Measurements from ENCODE around the gene UBXN6. TPM values are rescaled to one million over a fixed set of nuclear protein-coding genes. Genes with fewer than 3 reads are reported as not detected.
A peak's percentile ranks its signal among the peaks of the same experiment; 100 is the strongest.

Gene UBXN6
- total and polyA plus RNA-seq, 4 experiments from 2014 or later = 4.1 to 63.5 (median 33.8) TPM

DNA sequence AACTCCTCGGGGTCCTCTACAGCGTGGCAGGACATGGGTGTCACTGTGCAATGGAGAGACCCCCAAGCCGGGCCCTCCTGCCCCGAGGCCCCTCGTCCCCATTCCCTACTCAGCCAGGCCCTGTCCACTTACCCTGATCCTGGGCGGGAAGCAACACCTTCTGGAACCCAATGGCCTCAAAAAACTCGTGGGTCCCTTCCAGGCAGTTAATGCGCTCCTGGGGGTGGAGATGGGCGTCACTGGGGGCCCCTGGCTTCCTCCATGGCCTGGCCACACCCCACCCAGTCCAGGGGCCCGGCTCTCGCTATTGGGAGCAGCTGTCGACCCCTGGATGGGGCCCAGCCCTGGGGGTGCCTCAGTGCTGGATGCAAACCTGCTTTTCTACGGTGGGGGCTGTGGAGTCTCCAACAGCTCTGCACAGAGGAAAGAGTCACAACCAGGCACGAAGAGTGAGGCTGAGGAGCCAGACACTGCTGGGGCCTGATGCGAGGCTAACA, 10.8 kb downstream of the UBXN6 start:
- peaks cover 40% of the 10 kb centered on the region for H3K36me3 ChIP-seq (ENCODE audit: insufficient read depth, low read length)
- Mint-ChIP-seq H3K4me3 (no peak overlapping the region), H3K4me1 (peaks cover 0 to 8% (median 5%) of the 10 kb centered on the region in 4 donors), H3K27ac (no peak overlapping the region), H3K27me3 (no peaks in the 10 kb centered on the region), H3K9me3 (no peaks in the 10 kb centered on the region), H3K36me3 (peaks cover 11 to 41% of the 10 kb centered on the region in 2 donors)
- CTCF ChIA-PET (ENCODE audit: partially characterized antibody) = no interaction called here
- no peak overlapping the region for H3K4me3 ChIP-seq (ENCODE audit: low read length in 2 of 2)
- H3K27ac ChIP-seq (ENCODE audit: low read depth, low read length) = no peak overlapping the region
- POLR2A ChIA-PET (ENCODE audit: partially characterized antibody) = no interaction called here
- no peaks in the 10 kb centered on the region for H3K27me3 ChIP-seq (ENCODE audit: insufficient read depth, low read length)
- intact Hi-C loops (cut with micrococcal nuclease) = no loop called here
- H3K9me3 ChIP-seq (ENCODE audit: control insufficient read depth in 1 of 2, low read length in 2 of 2) = no peaks in the 10 kb centered on the region
- no peak for DNase-seq
- H3K4me1 ChIP-seq (ENCODE audit: insufficient read depth, low read length) = no peaks in the 10 kb centered on the region

DNA sequence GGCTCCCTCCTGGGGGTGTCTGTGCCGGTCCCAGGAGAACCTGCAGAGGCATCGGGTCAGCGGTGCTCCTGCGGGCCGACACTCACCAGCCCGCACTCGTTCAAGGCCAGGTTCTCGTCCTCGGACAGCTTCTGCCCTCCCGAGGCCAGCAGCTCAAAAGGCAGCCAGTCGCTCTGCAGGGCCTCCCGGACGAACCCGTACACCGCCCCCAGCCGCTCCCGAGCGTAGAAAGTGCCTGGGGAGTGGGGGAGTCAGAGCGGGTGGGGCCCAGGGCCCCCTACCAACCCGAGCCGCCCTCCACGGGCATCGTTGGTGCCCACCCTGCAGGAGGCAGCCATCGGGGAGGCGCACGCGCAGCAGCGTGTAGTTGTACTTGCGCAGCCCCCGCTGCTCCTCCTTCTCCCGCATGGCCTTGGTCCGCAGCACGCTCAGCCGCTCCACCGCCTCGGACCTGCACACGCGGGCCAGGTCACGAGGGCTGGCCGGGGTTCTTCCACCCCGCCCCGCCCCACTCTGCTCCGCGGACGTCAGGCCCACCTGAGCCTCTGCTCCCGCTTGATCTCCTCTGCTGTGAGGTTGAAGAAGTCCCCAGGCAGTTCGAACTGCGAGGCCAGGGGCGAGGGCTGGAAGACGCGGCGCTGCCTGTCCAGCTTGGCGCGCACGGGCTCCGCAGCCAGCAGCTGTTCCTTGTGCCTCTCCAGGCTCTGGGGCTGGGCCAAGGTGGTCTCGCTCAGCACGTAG, 11.5 kb downstream of the UBXN6 start:
- intact Hi-C loops (cut with micrococcal nuclease) = no loop called here
- no peak for DNase-seq
- Histone ChIP-seq H3K4me1 (ENCODE audit: insufficient read depth, low read length) (no peaks in the 10 kb centered on the region), H3K27me3 (ENCODE audit: insufficient read depth, low read length) (no peaks in the 10 kb centered on the region), H3K4me3 (ENCODE audit: low read length in 2 of 2) (no peak overlapping the region), H3K27ac (ENCODE audit: low read depth, low read length) (no peak overlapping the region), H3K9me3 (ENCODE audit: control insufficient read depth in 1 of 2, low read length in 2 of 2) (no peaks in the 10 kb centered on the region), H3K36me3 (ENCODE audit: insufficient read depth, low read length) (peaks cover 36% of the 10 kb centered on the region)
- CTCF ChIA-PET (ENCODE audit: partially characterized antibody) = no interaction called here
- H3K27ac Mint-ChIP-seq = no peak overlapping the region
- peaks cover 11 to 37% of the 10 kb centered on the region in 2 donors for H3K36me3 Mint-ChIP-seq
- H3K4me1 Mint-ChIP-seq = peaks cover 0 to 8% (median 5%) of the 10 kb centered on the region in 4 donors
- H3K4me3 Mint-ChIP-seq = no peak overlapping the region
- no peaks in the 10 kb centered on the region for H3K27me3 Mint-ChIP-seq
- H3K9me3 Mint-ChIP-seq = no peaks in the 10 kb centered on the region
- POLR2A ChIA-PET (ENCODE audit: partially characterized antibody) = no interaction called here

DNA sequence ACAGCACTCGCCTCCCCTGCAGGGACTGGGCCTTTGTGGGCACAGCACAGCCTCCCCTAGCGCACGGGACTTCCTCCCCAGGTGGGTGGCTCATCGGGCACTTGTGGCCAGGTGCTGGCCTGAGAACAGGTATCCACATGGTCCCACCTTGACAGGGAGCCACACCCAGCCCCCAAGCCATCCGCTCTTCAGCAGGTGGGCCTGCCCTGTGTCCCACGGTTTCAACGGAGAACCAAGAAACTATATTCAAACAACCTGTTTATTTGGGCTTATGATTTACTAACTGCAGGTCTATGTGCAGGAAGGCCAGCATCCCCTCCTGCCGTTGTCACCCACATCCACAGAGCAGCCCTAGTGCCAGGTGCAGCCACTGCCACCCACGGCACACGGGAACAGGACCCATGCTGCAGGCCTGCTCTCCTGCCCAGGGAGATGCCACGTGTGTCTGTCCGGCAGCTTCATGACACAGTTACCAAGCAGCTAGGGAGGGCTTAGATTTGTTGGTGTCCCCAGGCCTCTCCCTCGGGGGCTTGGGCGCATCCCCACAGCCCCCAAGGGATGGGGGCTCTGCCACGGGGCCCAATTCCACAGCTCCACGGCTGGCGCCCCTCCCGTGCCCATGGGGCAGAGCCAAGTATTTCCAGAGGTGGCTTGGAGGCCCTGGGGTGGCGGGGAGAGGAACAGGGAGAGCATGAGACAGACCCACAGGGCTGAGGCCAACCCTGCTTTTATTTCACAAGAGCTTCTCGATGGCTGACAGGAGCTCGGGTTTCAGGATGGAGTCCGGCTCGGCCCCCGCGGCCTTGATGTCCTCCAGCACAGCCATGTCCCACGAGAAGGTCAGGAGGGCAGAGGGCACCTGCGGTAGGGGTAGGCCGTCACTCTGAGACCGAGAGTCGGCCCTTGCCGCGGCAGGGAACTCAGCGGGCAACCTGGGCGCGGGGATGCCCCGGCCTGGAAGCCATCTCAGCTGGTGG, 12.5 kb downstream of the UBXN6 start:
- CTCF ChIA-PET (ENCODE audit: partially characterized antibody) = no interaction called here
- Histone ChIP-seq H3K4me1 (ENCODE audit: insufficient read depth, low read length) (no peaks in the 10 kb centered on the region), H3K4me3 (ENCODE audit: low read length in 2 of 2) (no peak overlapping the region), H3K9me3 (ENCODE audit: control insufficient read depth in 1 of 2, low read length in 2 of 2) (no peaks in the 10 kb centered on the region), H3K36me3 (ENCODE audit: insufficient read depth, low read length) (peaks cover 34% of the 10 kb centered on the region), H3K27ac (ENCODE audit: low read depth, low read length) (no peak overlapping the region), H3K27me3 (ENCODE audit: insufficient read depth, low read length) (no peaks in the 10 kb centered on the region)
- intact Hi-C loops (cut with micrococcal nuclease) = no loop called here
- Mint-ChIP-seq H3K9me3 (no peaks in the 10 kb centered on the region), H3K36me3 (peaks cover 4 to 29% of the 10 kb centered on the region in 2 donors), H3K4me1 (peaks cover 0 to 8% (median 5%) of the 10 kb centered on the region in 4 donors), H3K27ac (peak overlapping the region in 4 of 7 donors; percentile 22 to 66 (median 40)), H3K27me3 (no peaks in the 10 kb centered on the region), H3K4me3 (no peak overlapping the region)
- POLR2A ChIA-PET (ENCODE audit: partially characterized antibody) = no interaction called here
- no peak for DNase-seq

DNA sequence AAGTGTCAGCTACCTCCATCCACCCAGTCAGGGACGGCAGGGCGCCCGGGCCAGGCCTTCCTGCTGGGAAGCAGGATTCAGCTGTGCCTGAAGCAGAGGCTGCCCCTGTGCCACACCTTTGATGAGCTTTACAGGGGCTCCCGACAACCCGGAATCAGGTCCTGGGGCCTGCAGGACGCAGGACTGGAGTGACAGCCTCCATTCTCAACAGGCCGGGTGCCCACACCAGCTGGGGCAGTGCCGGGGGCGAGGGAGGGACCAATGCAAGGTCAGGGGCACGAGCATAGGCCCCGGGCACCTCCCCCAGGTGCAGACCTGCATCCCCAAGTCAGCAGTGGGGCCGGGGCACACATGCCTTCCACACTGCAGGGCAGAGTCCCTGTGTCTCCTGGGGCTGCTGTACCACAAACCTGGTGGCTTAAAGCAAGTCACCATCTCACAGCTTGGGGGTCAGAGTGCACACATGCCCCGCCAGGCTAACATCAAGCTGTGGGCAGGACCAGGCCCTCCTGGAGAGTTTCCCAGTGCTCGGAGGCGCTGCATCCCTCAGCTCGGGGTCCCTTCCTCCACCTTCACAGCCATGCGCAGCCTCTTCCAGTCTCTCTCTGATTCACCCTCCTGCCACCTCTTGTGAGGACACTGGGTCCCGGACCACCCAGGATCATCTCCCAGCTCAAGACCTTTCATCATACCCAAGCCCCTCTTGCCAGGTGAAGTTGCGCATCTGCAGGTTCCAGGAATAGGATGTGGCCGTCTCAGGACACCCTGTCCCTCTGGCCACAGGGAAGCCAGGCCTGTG, 13.4 kb downstream of the UBXN6 start:
- CTCF ChIA-PET (ENCODE audit: partially characterized antibody) = no interaction called here
- POLR2A ChIA-PET (ENCODE audit: partially characterized antibody) = interaction anchor here (0.9 kb wide), 1 partner anchor 12 kb away, joined by 4 read pairs; no protein-coding TSS in a partner anchor

DNA sequence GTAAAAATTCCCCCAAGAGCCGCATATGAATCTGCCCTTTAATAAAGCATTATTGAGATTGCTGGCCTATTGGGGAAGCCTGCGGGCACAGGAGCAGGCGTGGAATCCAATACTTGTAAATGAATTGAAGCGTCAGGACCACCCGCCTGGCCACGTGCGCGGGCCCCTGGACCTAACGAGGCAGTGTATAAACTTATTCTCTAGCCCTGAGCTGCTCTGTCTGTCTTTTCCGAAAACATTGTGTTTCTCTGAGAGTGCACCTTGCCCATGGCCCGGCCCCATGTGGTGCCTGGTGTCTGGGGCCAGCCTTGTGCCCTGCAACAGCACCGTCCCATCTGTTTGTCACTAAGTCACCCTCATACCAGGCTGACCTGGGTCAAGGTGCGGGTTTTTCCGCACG, 14.4 kb downstream of the UBXN6 start:
- Mint-ChIP-seq H3K4me1 (peaks cover 0 to 8% (median 5%) of the 10 kb centered on the region in 4 donors), H3K27me3 (no peaks in the 10 kb centered on the region), H3K4me3 (no peak overlapping the region), H3K36me3 (peaks cover 0 to 24% of the 10 kb centered on the region in 2 donors), H3K9me3 (no peaks in the 10 kb centered on the region), H3K27ac (no peak overlapping the region)
- H3K27me3 ChIP-seq (ENCODE audit: insufficient read depth, low read length) = no peaks in the 10 kb centered on the region
- intact Hi-C loops (cut with micrococcal nuclease) = no loop called here
- no peaks in the 10 kb centered on the region for H3K9me3 ChIP-seq (ENCODE audit: control insufficient read depth in 1 of 2, low read length in 2 of 2)
- ChIA-PET POLR2A (ENCODE audit: partially characterized antibody) (no interaction called here), CTCF (ENCODE audit: partially characterized antibody) (no interaction called here)
- peaks cover 17% of the 10 kb centered on the region for H3K36me3 ChIP-seq (ENCODE audit: insufficient read depth, low read length)
- no peak for DNase-seq
- no peak overlapping the region for H3K27ac ChIP-seq (ENCODE audit: low read depth, low read length)
- H3K4me3 ChIP-seq (ENCODE audit: low read length in 2 of 2) = no peak overlapping the region
- H3K4me1 ChIP-seq (ENCODE audit: insufficient read depth, low read length) = no peaks in the 10 kb centered on the region

More for the DNA sequence above, 13.4 kb downstream of the UBXN6 start:
- Histone ChIP-seq H3K27ac (ENCODE audit: low read depth, low read length) (no peak overlapping the region), H3K4me3 (ENCODE audit: low read length in 2 of 2) (no peak overlapping the region), H3K4me1 (ENCODE audit: insufficient read depth, low read length) (no peaks in the 10 kb centered on the region), H3K36me3 (ENCODE audit: insufficient read depth, low read length) (peaks cover 26% of the 10 kb centered on the region), H3K9me3 (ENCODE audit: control insufficient read depth in 1 of 2, low read length in 2 of 2) (no peaks in the 10 kb centered on the region), H3K27me3 (ENCODE audit: insufficient read depth, low read length) (no peaks in the 10 kb centered on the region)
- Mint-ChIP-seq H3K27me3 (no peaks in the 10 kb centered on the region), H3K4me3 (no peak overlapping the region), H3K27ac (peak overlapping the region in 1 of 7 donors; percentile 57), H3K4me1 (peaks cover 0 to 8% (median 5%) of the 10 kb centered on the region in 4 donors), H3K36me3 (peaks cover 0 to 29% of the 10 kb centered on the region in 2 donors), H3K9me3 (no peaks in the 10 kb centered on the region)
- intact Hi-C loops (cut with micrococcal nuclease) = no loop called here
- no peak for DNase-seq

DNA sequence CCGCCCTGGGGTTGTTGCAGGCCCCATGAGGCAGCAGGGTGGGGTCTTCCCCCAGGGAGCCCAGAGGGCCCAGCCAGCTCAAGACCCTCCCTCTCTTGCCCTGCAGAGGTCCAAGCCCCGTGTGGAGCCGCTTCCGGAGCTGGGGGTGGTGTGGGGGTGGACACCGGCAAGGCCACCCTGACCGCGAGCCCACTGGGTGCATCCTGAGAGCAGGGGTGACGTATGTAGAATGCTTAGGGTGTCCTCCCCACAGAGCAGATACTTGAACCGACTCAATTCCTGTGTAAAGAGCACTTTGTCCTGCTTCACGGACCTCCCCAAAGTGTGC, 14.8 kb downstream of the UBXN6 start:
- Histone ChIP-seq H3K9me3 (ENCODE audit: control insufficient read depth in 1 of 2, low read length in 2 of 2) (no peaks in the 10 kb centered on the region), H3K4me1 (ENCODE audit: insufficient read depth, low read length) (no peaks in the 10 kb centered on the region), H3K4me3 (ENCODE audit: low read length in 2 of 2) (no peak overlapping the region), H3K27me3 (ENCODE audit: insufficient read depth, low read length) (no peaks in the 10 kb centered on the region), H3K36me3 (ENCODE audit: insufficient read depth, low read length) (peaks cover 13% of the 10 kb centered on the region), H3K27ac (ENCODE audit: low read depth, low read length) (no peak overlapping the region)
- Mint-ChIP-seq H3K27me3 (no peaks in the 10 kb centered on the region), H3K36me3 (peaks cover 0 to 23% of the 10 kb centered on the region in 2 donors), H3K9me3 (no peaks in the 10 kb centered on the region), H3K27ac (peak overlapping the region in 1 of 7 donors; percentile 79), H3K4me1 (peaks cover 0 to 8% (median 5%) of the 10 kb centered on the region in 4 donors), H3K4me3 (no peak overlapping the region)
- ChIA-PET CTCF (ENCODE audit: partially characterized antibody) (no interaction called here), POLR2A (ENCODE audit: partially characterized antibody) (no interaction called here)
- no peak for DNase-seq
- intact Hi-C loops (cut with micrococcal nuclease) = no loop called here
